Retinal pigment epithelial cell (primary cell): Measurements from ENCODE around the gene TIMD4.

Source experiments
- DNase-seq: peaks from one replicate; pipeline ENCODE4 v3.0.0-alpha.2; 2010; ENCODE audit warnings: low read depth
- H3K4me3 ChIP-seq: 2 replicates; pipeline ENCODE4 v1.5.1; 2011; ENCODE audit warnings: mild to moderate bottlenecking, low read length, control low read depth, moderate library complexity
- CTCF ChIP-seq: conservative IDR thresholded peaks from 2 replicates; pipeline ENCODE4 v1.5.1; 2011; ENCODE audit warnings: low read depth, low read length, control low read depth, inconsistent platforms

TIMD4 gene

GRCh38 chr5:156909180-156909579, 53.8 kb downstream of the TIMD4 start:
- no peak for DNase-seq
- no peak overlapping the region for H3K4me3 ChIP-seq
- TF ChIP-seq CTCF: no peak

GRCh38 chr5:156907667-156908066, 55.4 kb downstream of the TIMD4 start:
- no peak overlapping the region for H3K4me3 ChIP-seq
- TF ChIP-seq CTCF: no peak
- no peak for DNase-seq

- TF ChIP-seq CTCF: no peak
- DNase-seq: no peak
- H3K4me3 ChIP-seq: no peak overlapping the region
Measured at GRCh38 chr5:156906807-156907206, 56.2 kb downstream of the TIMD4 start.

- H3K4me3 ChIP-seq: no peak overlapping the region
- no peak for DNase-seq
- no peak for TF ChIP-seq CTCF
Measured at GRCh38 chr5:156896546-156896945, 66.5 kb downstream of the TIMD4 start.

- DNase-seq: no peak
- no peak overlapping the region for H3K4me3 ChIP-seq
- TF ChIP-seq CTCF: no peak
Measured at GRCh38 chr5:156893517-156893916, 69.5 kb downstream of the TIMD4 start.

- TF ChIP-seq CTCF: no peak
- no peak for DNase-seq
- H3K4me3 ChIP-seq: no peak overlapping the region
Measured at GRCh38 chr5:156892864-156893263, 70.2 kb downstream of the TIMD4 start.

GRCh38 chr5:156892223-156892622, 70.8 kb downstream of the TIMD4 start:
- no peak for TF ChIP-seq CTCF
- H3K4me3 ChIP-seq: no peak overlapping the region
- no peak for DNase-seq
